Panc1 (cell line): Measurements from ENCODE around the gene TMTC1.

Experiments used
- POLR2AphosphoS5 ChIP-seq: IDR thresholded peaks from 2 replicates; pipeline ENCODE4 v1.6.1; 2012; ENCODE audit warnings: mild to moderate bottlenecking, low read depth, low read length, moderate library complexity
- REST ChIP-seq, 2 experiments: IDR thresholded peaks; 2 replicates each; pipeline ENCODE4 v1.6.1; 2011 to 2012; ENCODE audit warnings: low read depth in 2 of 2, control low read depth in 1 of 2, low read length in 1 of 2, mild to moderate bottlenecking in 1 of 2, moderate library complexity in 1 of 2; ENCODE audit not compliant: insufficient read depth in 1 of 2
- TCF7L2 ChIP-seq: IDR thresholded peaks from 2 replicates; pipeline ENCODE4 v1.6.1; 2011; ENCODE audit warnings: mild to moderate bottlenecking, low read depth, low read length, inconsistent platforms
- TF ChIP-seq, protein P1 (sequence below): fragments of 450-650 bp; IDR thresholded peaks from 2 replicates; pipeline ENCODE4 v1.5.1; 2017; ENCODE audit warnings: mild to moderate bottlenecking

DNA sequence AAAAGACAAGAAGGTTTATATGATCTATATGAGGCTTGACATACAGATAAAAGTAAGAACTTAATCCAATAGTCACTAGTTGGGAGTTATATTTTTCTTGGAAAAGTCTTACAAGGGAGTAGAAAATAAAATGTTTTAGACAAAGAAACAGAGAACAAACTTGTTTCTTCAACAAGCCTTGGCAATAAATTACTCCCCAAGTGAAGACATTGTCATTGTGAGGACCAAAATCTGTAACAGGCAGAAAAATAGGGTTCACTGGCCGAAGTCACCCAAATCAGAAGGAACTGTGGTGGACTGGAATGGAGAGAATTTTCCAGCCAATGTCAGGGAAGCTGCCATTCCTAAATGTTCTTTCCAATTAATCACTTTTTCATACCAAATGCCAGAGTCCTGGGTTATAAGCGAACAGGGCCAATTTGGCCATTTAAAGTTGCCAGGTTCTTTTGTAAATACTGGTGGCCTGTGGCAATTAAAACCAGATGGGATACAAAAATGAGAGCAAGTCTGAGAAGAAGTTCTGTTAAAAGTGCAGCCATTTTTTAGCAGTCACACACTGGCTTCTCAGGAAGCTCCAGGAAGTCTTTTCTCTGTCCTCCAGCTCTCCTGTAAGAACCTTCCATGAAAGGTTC lies 168.9 kb downstream of the TMTC1 start:
- TF ChIP-seq, protein P1, sequence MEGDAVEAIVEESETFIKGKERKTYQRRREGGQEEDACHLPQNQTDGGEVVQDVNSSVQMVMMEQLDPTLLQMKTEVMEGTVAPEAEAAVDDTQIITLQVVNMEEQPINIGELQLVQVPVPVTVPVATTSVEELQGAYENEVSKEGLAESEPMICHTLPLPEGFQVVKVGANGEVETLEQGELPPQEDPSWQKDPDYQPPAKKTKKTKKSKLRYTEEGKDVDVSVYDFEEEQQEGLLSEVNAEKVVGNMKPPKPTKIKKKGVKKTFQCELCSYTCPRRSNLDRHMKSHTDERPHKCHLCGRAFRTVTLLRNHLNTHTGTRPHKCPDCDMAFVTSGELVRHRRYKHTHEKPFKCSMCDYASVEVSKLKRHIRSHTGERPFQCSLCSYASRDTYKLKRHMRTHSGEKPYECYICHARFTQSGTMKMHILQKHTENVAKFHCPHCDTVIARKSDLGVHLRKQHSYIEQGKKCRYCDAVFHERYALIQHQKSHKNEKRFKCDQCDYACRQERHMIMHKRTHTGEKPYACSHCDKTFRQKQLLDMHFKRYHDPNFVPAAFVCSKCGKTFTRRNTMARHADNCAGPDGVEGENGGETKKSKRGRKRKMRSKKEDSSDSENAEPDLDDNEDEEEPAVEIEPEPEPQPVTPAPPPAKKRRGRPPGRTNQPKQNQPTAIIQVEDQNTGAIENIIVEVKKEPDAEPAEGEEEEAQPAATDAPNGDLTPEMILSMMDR: no peak
- TF ChIP-seq TCF7L2 (no peak), POLR2AphosphoS5 (no peak), REST (IDR thresholded peaks at IDR 0.05; ENCODE audit: insufficient read depth in 1 of 2, low read depth in 2 of 2, low read length in 1 of 2) (no peak)
